ENCODE measurements around the gene DPEP1.
A peak's percentile ranks its signal among the peaks of the same experiment; 100 is the strongest.

Gene DPEP1

DNA sequence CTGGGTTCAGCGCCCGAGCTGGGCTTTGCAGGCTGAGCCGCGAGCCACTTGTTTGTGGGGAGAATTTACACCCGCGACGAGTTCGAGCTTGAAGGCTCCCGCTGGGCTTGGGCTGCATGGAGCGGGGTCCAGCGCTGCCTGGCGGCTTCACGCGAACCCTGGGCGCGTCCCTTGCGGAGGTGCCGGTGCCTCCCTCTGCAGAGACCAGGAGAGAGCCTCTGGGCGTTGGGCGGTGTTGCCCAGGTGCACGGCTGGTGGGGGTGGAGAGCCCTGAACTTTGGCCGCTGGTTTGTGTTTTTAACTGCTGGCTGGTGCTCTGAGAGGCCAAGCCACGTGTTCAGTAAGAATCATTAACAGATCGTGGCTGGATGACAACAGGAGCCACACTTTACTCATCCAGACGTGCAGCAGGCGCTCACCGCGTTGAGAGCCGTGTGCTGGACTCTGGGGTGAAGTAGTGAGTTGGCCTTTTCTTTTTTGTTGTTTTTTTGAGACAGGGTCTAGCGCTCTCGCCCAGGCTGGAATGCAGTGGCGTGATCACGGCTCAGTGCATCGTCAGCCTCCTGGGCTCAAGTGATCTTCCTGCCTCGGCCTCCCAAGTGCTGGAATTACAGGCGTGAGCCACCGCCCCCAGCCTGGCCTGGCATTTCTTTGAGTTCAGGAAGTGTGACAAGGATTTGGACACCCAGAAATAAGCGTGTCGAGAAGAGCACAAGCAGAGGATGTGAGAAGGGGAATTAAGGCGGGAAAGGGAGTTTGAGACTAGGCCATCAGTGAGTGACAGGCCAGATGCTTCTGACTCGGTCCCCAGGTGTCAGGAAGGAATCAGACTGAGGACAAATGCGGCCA is 73.9 kb downstream of the DPEP1 start:
- peak; percentile 99 for DNase-seq (ENCODE audit: low spot score)

Data from HuH-7 (cell line).